Neural cell (in vitro differentiated cells): ENCODE results near the gene FERMT3.

ENCODE experiments used
- CTCF ChIP-seq: fragments of 450-650 bp; IDR thresholded peaks from 2 replicates; pipeline ENCODE4 v1.5.1; 2014; ENCODE audit warnings: antibody characterized with exemption, mild to moderate bottlenecking, moderate library complexity; ENCODE audit not compliant: poor library complexity, severe bottlenecking
- EZH2 ChIP-seq: fragments of 200-600, 300-800 bp; shearing (Covaris generic), sonication (generic); IDR thresholded peaks from 2 replicates; pipeline ENCODE4 v1.6.1; 2014; ENCODE audit warnings: antibody characterized with exemption, low read length, borderline replicate concordance, mild to moderate bottlenecking; ENCODE audit not compliant: insufficient read depth, poor library complexity, severe bottlenecking
- POLR2AphosphoS5 ChIP-seq: IDR thresholded peaks from 2 replicates; pipeline ENCODE4 v1.6.1; 2012
- RAD21 ChIP-seq: fragments of 450-650 bp; conservative IDR thresholded peaks from 2 replicates; pipeline ENCODE4 v1.6.1; 2014; ENCODE audit warnings: antibody characterized with exemption, mild to moderate bottlenecking, moderate library complexity
- TAF1 ChIP-seq: IDR thresholded peaks from 2 replicates; pipeline ENCODE4 v1.6.1; 2012; ENCODE audit warnings: low read depth

- TF ChIP-seq CTCF (peak; percentile 51), TAF1 (peak; percentile 29), RAD21 (no peak), EZH2 (no peak), POLR2AphosphoS5 (peak; percentile 69)
Observed at GRCh38 chr11:64246871-64247728, 40.6 kb downstream of the FERMT3 start, which contains the start of gene PPP1R14B.
